HG03469 (cell line): ENCODE results near the gene GOLM1.
"Not testable (repeated sequence)": the region's sequence is repeated elsewhere in the genome, so short reads cannot be mapped to it uniquely, and the experiment has no call there.

Experiments
- ATAC-seq: cut with Tn5 transposase; IDR thresholded peaks from one replicate; pipeline ENCODE4 v1.9.1; 2021; ENCODE audit warnings: mild to moderate bottlenecking, moderate library complexity, moderate number of reproducible peaks; ENCODE audit not compliant: unreplicated experiment

The GOLM1 gene

DNA sequence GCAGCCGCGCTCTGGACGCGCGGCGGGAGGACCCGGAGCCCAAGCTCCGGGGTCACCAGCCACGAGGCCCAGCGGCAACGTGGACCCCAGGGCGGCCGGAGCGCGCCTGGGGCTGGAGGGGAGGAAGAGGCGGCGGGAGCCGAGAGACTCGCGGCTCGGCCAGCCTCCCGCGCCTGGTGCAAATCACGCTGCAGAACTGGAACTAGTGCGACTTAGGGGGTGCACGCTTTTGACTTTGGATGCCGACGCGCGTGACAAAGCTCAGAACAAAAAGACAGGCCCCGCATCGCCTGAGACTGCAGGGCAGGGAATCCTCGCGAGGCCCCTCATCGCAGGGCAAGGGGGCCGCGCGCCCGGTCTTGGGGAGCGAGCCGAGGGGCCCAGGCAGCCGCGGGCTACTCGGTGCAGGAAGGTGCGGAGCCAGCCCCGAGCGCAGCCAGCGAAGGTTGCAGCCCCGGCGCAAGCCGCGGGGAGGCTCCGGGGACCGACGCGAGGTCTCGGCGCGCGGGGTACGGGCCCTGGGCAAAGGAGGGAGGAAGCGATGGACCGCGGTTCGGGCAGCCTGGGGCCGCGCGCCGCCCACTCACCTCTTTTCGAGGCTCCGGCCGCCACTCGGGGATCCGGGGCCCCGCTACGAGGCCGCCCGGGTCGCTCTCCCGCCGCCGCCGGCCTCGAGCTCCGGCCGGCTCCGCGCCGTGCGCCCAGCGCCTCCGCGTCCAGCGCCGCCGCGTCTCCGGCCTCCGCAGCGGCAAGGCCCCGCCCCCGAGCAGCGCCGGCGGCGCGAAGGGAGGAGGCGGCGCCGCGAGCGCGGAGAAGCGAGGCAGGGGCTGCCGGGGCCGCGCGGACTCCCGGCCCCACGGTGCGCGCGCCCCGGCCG lies at the start of gene GOLM1:
Gene GOLM1, minus strand, starts transcription at position 735 of the 877 bp plus-strand sequence. CDS start 20,238 bp downstream, outside the sequence.
- peak; percentile 53 for ATAC-seq

- not testable (repeated sequence) for ATAC-seq
Measured at GRCh38 chr9:86146671-86147070, 47.3 kb upstream of the GOLM1 start.

GRCh38 chr9:86145960-86146359 lies 46.6 kb upstream of the GOLM1 start:
- ATAC-seq, result not testable (repeated sequence)

- ATAC-seq, result no peak
Measured at GRCh38 chr9:86142973-86143372, 43.6 kb upstream of the GOLM1 start.

DNA sequence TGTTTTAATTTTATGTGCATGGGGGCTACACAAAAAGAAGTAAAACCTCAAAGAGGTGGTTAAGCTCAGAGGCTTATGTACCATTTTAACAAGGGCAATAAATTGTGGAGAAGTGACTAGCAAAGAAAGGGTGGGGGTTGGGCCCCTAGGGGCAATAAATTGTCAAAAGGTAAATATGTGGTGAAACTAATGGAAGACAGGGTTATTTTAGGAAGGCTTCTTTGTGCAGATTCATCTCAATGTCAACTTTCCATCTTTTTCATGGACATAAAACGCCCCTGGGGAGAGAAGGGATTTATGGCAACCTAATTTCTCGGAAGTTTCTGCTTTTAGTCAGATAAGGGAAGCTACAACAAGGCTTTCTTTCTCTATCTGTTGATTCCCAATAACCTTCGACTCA lies 42.5 kb upstream of the GOLM1 start:
- no peak for ATAC-seq

DNA sequence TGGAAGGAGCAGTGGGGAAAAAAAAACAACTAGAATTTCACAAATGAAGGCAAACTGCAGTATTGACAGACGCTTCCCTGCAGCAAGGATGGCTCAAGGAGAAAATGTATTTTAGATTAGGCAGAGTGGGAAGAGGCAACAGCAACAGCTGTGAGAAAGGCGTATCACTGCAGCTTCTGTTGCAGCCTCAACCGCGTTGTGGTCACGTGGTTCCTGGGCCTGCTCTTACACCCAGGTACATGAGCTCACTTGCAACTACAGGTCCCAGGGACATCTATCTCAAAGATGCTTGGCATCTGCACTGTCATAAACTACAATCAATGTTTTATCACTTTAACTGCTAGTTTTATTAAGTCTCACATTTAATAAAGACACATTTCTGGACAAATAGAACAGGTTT lies 36.0 kb upstream of the GOLM1 start:
- ATAC-seq, result no peak

DNA sequence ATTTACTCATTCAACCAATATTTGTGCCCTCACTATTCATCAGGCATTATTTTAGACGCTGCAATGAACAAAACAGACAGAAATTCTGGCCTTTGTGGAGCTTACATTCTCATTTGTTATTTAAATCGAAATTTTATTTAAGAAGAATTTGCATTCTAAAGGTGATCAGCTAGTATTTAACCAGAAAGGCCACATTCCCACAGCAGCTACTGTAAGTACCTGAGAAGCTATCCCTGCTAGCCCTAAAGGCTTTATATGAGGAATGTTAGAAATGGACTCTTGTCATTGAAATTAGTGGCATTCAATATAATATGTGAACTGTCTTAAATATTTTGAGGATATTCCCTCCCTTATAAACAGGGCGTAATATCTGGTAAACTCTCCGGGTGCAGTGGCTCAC lies 35.0 kb upstream of the GOLM1 start:
- no peak for ATAC-seq

- ATAC-seq, result no peak
Measured at GRCh38 chr9:86128235-86128822, 29.0 kb upstream of the GOLM1 start.

DNA sequence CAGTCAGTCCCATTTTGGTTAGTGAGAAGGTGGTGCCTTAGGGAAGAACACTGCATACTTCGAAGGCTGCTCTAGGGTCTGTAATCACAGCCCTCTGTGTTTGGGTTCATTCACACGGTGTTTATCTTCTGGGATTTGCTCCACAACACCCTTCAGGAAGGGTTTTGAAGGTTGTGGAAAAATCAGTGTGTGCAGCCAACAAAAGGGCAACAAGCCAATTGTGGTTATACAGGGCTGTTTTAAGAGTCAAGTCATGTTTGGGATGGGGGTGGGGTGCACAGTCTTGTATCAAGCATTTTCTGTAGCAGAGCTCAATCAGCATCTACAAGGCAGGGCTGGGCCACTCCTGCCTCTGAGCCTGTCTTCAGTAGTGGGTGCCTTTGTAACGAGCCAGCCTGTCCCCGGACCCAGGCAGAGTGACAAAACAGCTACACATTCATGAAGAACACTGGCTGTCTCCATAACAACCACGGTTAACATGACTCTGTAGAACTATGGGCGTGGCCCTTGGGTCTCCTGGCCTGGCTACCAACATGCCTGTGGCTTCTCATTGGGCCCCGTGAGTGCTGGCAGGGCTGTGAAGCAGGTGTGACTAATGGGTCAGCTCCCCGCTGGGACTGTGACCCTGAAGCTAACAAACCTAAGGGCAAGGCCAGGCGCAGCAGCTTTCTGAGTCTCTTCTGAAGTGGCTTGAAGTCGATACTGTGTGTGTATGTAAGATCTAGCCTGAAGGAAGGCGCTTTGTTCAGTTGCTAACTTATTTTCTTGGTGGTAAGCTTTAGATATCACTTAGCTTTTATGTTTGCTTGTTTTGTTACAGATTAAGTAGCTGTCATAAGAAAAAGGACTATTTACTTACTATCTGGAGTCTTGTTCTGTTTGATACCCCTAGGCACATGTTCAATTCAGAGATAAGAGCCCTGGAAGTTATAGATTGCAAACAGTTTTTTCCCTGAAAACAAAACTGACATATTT lies 27.9 kb upstream of the GOLM1 start:
- ATAC-seq, result no peak

DNA sequence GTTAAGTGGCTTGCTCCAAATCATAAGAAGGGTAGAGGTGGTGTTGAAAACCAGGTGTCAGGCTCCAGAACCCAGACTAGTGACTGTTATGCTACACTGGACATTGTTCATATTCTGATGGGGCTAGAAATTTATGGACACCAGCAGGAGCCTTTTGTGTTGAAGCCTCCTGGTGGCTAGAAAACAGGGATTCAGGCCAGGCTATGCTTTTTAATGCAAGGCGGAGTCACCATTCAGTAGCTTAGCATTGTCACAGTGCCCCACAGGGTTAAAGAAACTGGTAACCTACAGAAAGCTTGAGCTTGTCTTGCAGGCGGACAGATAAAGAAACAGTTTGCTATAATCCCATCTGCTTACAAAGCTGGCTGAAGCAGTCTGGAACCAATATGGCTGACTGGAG lies 23.0 kb upstream of the GOLM1 start:
- ATAC-seq, result no peak

GRCh38 chr9:86119457-86119856 lies 20.1 kb upstream of the GOLM1 start:
- ATAC-seq, result no peak

- no peak for ATAC-seq
Measured at GRCh38 chr9:86116425-86116824, 17.1 kb upstream of the GOLM1 start.

DNA sequence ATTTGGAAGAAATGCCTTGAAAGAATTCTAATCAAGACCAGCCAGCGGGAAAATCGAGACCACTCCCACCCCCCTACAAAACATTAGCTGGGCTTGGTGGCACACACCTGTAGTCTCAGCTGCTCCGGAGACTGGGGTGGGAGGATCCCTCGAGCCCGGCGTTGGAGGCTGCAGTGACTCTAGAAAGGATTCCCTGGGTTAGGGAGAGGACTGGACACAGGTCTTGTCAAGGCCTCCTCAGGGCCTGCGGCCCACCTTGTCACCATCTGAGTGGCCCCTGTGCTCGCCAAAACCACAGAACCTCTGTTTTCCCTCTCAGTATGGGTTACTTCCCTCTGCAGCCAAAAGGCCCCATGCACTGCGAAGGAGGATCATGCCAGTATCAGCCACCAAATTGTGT lies 16.5 kb upstream of the GOLM1 start:
- ATAC-seq, result no peak

- no peak for ATAC-seq
Measured at GRCh38 chr9:86112057-86112456, 12.7 kb upstream of the GOLM1 start.

GRCh38 chr9:86102626-86103025 lies 3.3 kb upstream of the GOLM1 start:
- ATAC-seq, result no peak

GRCh38 chr9:86099701-86100364 lies 475 bp upstream of the GOLM1 start:
- ATAC-seq, result peak; percentile 19

- no peak for ATAC-seq
Measured at GRCh38 chr9:86097510-86098224, 1.7 kb downstream of the GOLM1 start.

- ATAC-seq, result no peak
Measured at GRCh38 chr9:86096386-86096785, 3.0 kb downstream of the GOLM1 start.

DNA sequence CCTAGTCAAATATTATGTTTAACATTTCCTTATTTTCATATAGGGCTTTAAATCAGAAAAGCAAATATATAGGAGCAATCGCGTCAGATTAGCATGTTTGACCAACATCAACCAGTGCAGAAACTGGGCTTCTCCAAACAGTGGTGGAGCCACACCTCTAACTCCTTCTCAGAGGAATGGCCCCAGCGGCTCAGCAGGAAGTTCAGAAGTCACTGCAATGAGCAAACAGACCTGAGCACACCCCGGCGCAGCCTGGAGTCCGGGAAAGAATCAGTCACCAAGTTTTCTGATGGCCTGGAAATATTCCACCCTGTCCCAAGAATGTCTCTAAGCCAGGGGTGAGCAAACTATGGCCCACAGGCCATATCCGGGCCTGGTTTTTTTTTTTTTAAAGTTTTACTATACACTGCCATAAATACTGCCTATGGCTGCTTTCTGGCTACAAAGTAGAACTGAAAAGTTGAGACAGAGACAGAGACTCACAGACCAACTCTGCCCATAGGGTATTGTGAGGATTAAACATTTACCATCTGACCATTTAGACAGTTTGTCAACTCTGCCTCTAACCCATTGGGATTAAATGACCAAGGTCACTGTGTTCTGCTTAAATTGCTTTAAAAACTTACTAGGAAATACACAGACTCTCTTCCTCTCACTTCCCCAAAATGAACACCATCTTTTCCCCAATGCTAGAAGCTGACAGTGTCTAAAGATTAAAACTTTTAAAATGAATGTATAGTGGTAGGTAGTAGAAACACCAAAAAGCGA lies 5.4 kb downstream of the GOLM1 start:
- no peak for ATAC-seq
